H1 (cell line): ENCODE results near the gene S100PBP. TPM values are rescaled to one million over a fixed set of nuclear protein-coding genes. Genes with fewer than 3 reads are reported as not detected.

Experiments used
- CTCF ChIA-PET: fragments of 300-600 bp; sonication (Branson Sonifier 250); formaldehyde crosslinking; loops from one replicate; lab custom pipeline; 2021; ENCODE audit not compliant: partially characterized antibody; lab: Charles Lee
- POLR2A ChIA-PET: fragments of 300-600 bp; sonication (Branson Sonifier 250); formaldehyde crosslinking; loops from one replicate; lab custom pipeline; 2021; ENCODE audit warnings: inconsistent platforms; ENCODE audit not compliant: partially characterized antibody; lab: Charles Lee
- DNase-seq, 2 experiments: peaks; one replicate each; pipeline versions ENCODE4 v3.0.0 to v3.0.0-alpha.2; 2010 to 2022; ENCODE audit warnings: low spot score in 2 of 2, low read depth in 1 of 2, mixed read lengths in 1 of 2
- FAIRE-seq: peaks from 2 replicates; lab custom pipeline; 2011; peaks lifted over from hg19 to GRCh38; lab: Jason Lieb, UNC
- H2AFZ ChIP-seq: 2 replicates; pipeline ENCODE4 v1.8.1; 2012; ENCODE audit warnings: low read length, inconsistent platforms
- H2AK5ac ChIP-seq: 2 replicates; pipeline ENCODE4 v1.6.1; 2013; ENCODE audit warnings: low read depth, low read length
- H2BK120ac ChIP-seq: replicated peaks from 2 replicates; pipeline ENCODE3; 2013; ENCODE audit warnings: low read depth, low read length, inconsistent platforms
- H2BK12ac ChIP-seq: 2 replicates; pipeline ENCODE4 v1.6.1; 2013; ENCODE audit warnings: low read depth, low read length
- H2BK15ac ChIP-seq: 2 replicates; pipeline ENCODE4 v1.6.1; 2013; ENCODE audit warnings: low read length
- H2BK20ac ChIP-seq: 2 replicates; pipeline ENCODE4 v1.6.1; 2013; ENCODE audit warnings: low read length
- H2BK5ac ChIP-seq: 2 replicates; pipeline ENCODE4 v1.6.1; 2013; ENCODE audit warnings: low read depth, low read length
- H3K14ac ChIP-seq: 2 replicates; pipeline ENCODE4 v1.6.1; 2013; ENCODE audit warnings: inconsistent platforms; ENCODE audit not compliant: insufficient read length
- H3K18ac ChIP-seq: 2 replicates; pipeline ENCODE4 v1.6.1; 2013; ENCODE audit warnings: low read length; ENCODE audit errors: extremely low read depth
- H3K23ac ChIP-seq: 2 replicates; pipeline ENCODE4 v1.6.1; 2013; ENCODE audit warnings: inconsistent platforms; ENCODE audit not compliant: insufficient read length
- H3K23me2 ChIP-seq: 2 replicates; pipeline ENCODE4 v1.6.1; 2013; ENCODE audit warnings: low read depth, low read length
- H3K27ac ChIP-seq: 2 replicates; pipeline ENCODE4 v1.6.1; 2011; ENCODE audit warnings: low read depth, low read length, inconsistent platforms
- H3K27me3 ChIP-seq, 4 experiments: replicated peaks in 1 of 4; 1 replicate in 1 of 4; 2 replicates in 3 of 4; pipeline versions ENCODE4 v1.6.1 to v1.8.1; 2011 to 2013; ENCODE audit warnings: low read length in 3 of 4, mild to moderate bottlenecking in 3 of 4, inconsistent platforms in 2 of 4, mixed read lengths in 2 of 4, moderate library complexity in 1 of 4; ENCODE audit not compliant: control insufficient read depth in 3 of 4, insufficient read depth in 3 of 4; ENCODE audit errors: extremely low read depth in 1 of 4
- H3K36me3 ChIP-seq, 4 experiments: 2 replicates each; pipeline versions ENCODE4 v1.6.1 to v1.8.1; 2011 to 2013; ENCODE audit warnings: mild to moderate bottlenecking in 4 of 4, low read length in 3 of 4, moderate library complexity in 2 of 4, control low read depth in 1 of 4, inconsistent platforms in 1 of 4; ENCODE audit not compliant: insufficient read depth in 4 of 4, control insufficient read depth in 2 of 4
- H3K4ac ChIP-seq: replicated peaks from 2 replicates; pipeline ENCODE3; 2013; ENCODE audit warnings: low read length, low read depth, mixed read lengths, inconsistent platforms; ENCODE audit not compliant: insufficient read length
- H3K4me1 ChIP-seq, 4 experiments: replicated peaks in 1 of 4; 1 replicate in 1 of 4; 2 replicates in 3 of 4; pipeline versions ENCODE4 v1.6.1 to v1.8.1; 2011 to 2013; ENCODE audit warnings: low read length in 3 of 4, inconsistent platforms in 2 of 4, mixed read lengths in 1 of 4; ENCODE audit not compliant: insufficient read depth in 4 of 4, control insufficient read depth in 3 of 4
- H3K4me2 ChIP-seq, 2 experiments: 2 replicates each; pipeline versions ENCODE4 v1.6.1 to v1.8.1; 2011 to 2013; ENCODE audit warnings: low read depth in 2 of 2, low read length in 2 of 2, control low read depth in 1 of 2, inconsistent platforms in 1 of 2, mild to moderate bottlenecking in 1 of 2; ENCODE audit not compliant: insufficient read depth in 1 of 2
- H3K4me3 ChIP-seq, 4 experiments: fragments of 200-600, 300-600 bp in 1 of 4; sonication (generic), shearing (Covaris generic), sonication (Bioruptor Twin) in 1 of 4; 2 replicates each; pipeline versions ENCODE4 v1.5.1 to v1.8.1; 2011 to 2016; ENCODE audit warnings: low read length in 4 of 4, low read depth in 3 of 4, control low read depth in 2 of 4, inconsistent platforms in 2 of 4, mild to moderate bottlenecking in 2 of 4, mixed read lengths in 1 of 4, moderate library complexity in 1 of 4; ENCODE audit not compliant: insufficient read depth in 2 of 4; ENCODE audit errors: extremely low read depth in 1 of 4
- H3K56ac ChIP-seq: replicated peaks from 2 replicates; pipeline ENCODE3; 2013; ENCODE audit warnings: low read depth, mild to moderate bottlenecking, mixed read lengths, low read length, inconsistent platforms; ENCODE audit not compliant: insufficient read length
- H3K79me1 ChIP-seq: 2 replicates; pipeline ENCODE4 v1.6.1; 2013; ENCODE audit warnings: low read depth, low read length, control low read depth
- H3K79me2 ChIP-seq, 2 experiments: 2 replicates each; pipeline versions ENCODE4 v1.6.1 to v1.8.1; 2012 to 2013; ENCODE audit warnings: low read length in 2 of 2, mild to moderate bottlenecking in 2 of 2, inconsistent platforms in 1 of 2; ENCODE audit not compliant: insufficient read depth in 2 of 2, control insufficient read depth in 1 of 2
- H3K9ac ChIP-seq, 4 experiments: replicated peaks in 1 of 4; 1 replicate in 1 of 4; 2 replicates in 3 of 4; pipeline versions ENCODE4 v1.6.1 to v1.8.1; 2011 to 2013; ENCODE audit warnings: low read depth in 3 of 4, low read length in 3 of 4, control low read depth in 2 of 4, mild to moderate bottlenecking in 2 of 4, moderate library complexity in 2 of 4, inconsistent platforms in 1 of 4; ENCODE audit errors: extremely low read depth in 1 of 4
- H3K9me3 ChIP-seq, 2 experiments: 2 replicates each; pipeline versions ENCODE4 v1.6.1 to v1.8.1; 2012 to 2013; ENCODE audit warnings: mild to moderate bottlenecking in 2 of 2, moderate library complexity in 2 of 2, control low read depth in 1 of 2, inconsistent platforms in 1 of 2, low read depth in 1 of 2, low read length in 1 of 2, mixed read lengths in 1 of 2; ENCODE audit not compliant: insufficient read depth in 2 of 2
- H4K20me1 ChIP-seq, 2 experiments: replicated peaks in 1 of 2; 2 replicates each; pipeline versions ENCODE3 to v1.8.1; 2011 to 2013; ENCODE audit warnings: inconsistent platforms in 2 of 2, low read length in 2 of 2, mild to moderate bottlenecking in 1 of 2; ENCODE audit not compliant: insufficient read depth in 2 of 2, control insufficient read depth in 1 of 2
- H4K5ac ChIP-seq: 2 replicates; pipeline ENCODE4 v1.6.1; 2013; ENCODE audit warnings: low read length, low read depth, mixed read lengths, inconsistent platforms; ENCODE audit not compliant: insufficient read length
- H4K8ac ChIP-seq: 2 replicates; pipeline ENCODE4 v1.8.0; 2013; ENCODE audit warnings: mild to moderate bottlenecking, moderate library complexity, low read length, inconsistent platforms; ENCODE audit not compliant: insufficient read depth; ENCODE audit errors: extremely low read depth
- H4K91ac ChIP-seq: replicated peaks from 2 replicates; pipeline ENCODE3; 2013; ENCODE audit warnings: low read length, mixed read lengths, inconsistent platforms; ENCODE audit not compliant: insufficient read length
- EZH2 ChIP-seq: fragments of 200-600 bp; sonication (generic); IDR thresholded peaks from 2 replicates; pipeline ENCODE4 v1.7.1; 2012; ENCODE audit warnings: low read depth, mild to moderate bottlenecking, moderate library complexity, low read length, inconsistent platforms; ENCODE audit not compliant: severe bottlenecking
- KDM5A ChIP-seq: fragments of 200-600 bp; IDR thresholded peaks from 2 replicates; pipeline ENCODE4 v1.7.1; 2012; ENCODE audit warnings: mild to moderate bottlenecking, low read length, inconsistent platforms, mixed read lengths
- MAFK ChIP-seq: IDR thresholded peaks from 2 replicates; pipeline ENCODE4 v1.6.1; 2012; ENCODE audit warnings: low read depth, mild to moderate bottlenecking, improper control_type of control experiment, low read length
- PHF8 ChIP-seq: fragments of 200-600 bp; sonication (generic); conservative IDR thresholded peaks from 2 replicates; pipeline ENCODE4 v1.7.1; 2012; ENCODE audit warnings: low read depth, mild to moderate bottlenecking, inconsistent platforms, low read length, moderate library complexity
- POLR2A ChIP-seq, 2 experiments: IDR thresholded peaks; 1 replicate in 1 of 2; 2 replicates in 1 of 2; pipeline ENCODE4 v1.6.1; 2011; ENCODE audit warnings: low read depth in 2 of 2, low read length in 2 of 2, mild to moderate bottlenecking in 2 of 2; ENCODE audit errors: control extremely low read depth in 1 of 2
- POLR2AphosphoS5 ChIP-seq: IDR thresholded peaks from 2 replicates; pipeline ENCODE4 v1.6.1; 2011; ENCODE audit warnings: low read depth, low read length
- RFX5 ChIP-seq: IDR thresholded peaks from 2 replicates; pipeline ENCODE4 v1.6.1; 2011; ENCODE audit warnings: low read depth, low read length, improper control_type of control experiment, borderline replicate concordance
- WGBS, 2 experiments: shearing (Covaris generic) in 1 of 2; methylation state at CpG; one replicate each; pipeline versions ENCODE4 v1.1.6 to v1.1.7; 2013 to 2015; ENCODE audit warnings: low lambda C conversion rate in 2 of 2, mixed read lengths in 2 of 2, inconsistent platforms in 1 of 2, low coverage in 1 of 2, missing lambda C conversion rate in 1 of 2; ENCODE audit not compliant: insufficient replicate concordance in 2 of 2, insufficient coverage in 1 of 2, insufficient read length in 1 of 2; ENCODE audit errors: extremely low coverage in 1 of 2, missing lambda C conversion rate in 1 of 2; 5-methylcytosine and 5-hydroxymethylcytosine counted together
- polyA plus RNA-seq, 7 experiments: library from polyadenylated mRNA; depleted of rRNA in 3 of 7; stranded (reverse) in 5 of 7; unstranded in 2 of 7; fragments of >200 nt in 5 of 7; fragments of 200-250 nt in 2 of 7; gene quantifications; 1 replicate in 5 of 7; 2 replicates in 1 of 7; 4 replicates in 1 of 7; pipeline versions ENCODE4 v1.2.1 to v1.2.3, GENCODE V29; 2011 to 2013; ENCODE audit warnings: missing spikeins in 2 of 7, mixed read lengths in 2 of 7
- total RNA-seq: library from RNA; stranded (reverse); fragmentation: NEBNext Ultra II Directional; extraction: Animal tissue kit (Norgen Biotek cat#: 25700); gene quantifications from 2 replicates; pipeline ENCODE4 v1.2.1, GENCODE V29; 2021

Gene S100PBP
- total and polyA plus RNA-seq, 2 of the 8 experiments (the other 6 are each of a cell fraction or from before 2014, with no cell fraction given): 43.8 to 68.3 TPM

GRCh38 chr1:32774950-32775634 is 42.4 kb upstream of the S100PBP start:
- H2AK5ac ChIP-seq: no peak overlapping the region
- no peak overlapping the region for H3K4me2 ChIP-seq
- no peak overlapping the region for H2BK12ac ChIP-seq
- H3K79me1 ChIP-seq: no peaks in the 10 kb centered on the region; the same call in 1 of the 2 replicates
- H3K36me3 ChIP-seq: peaks cover 20 to 71% (median 37%) of the 10 kb centered on the region in 4 experiments
- H4K8ac ChIP-seq: no peak overlapping the region
- FAIRE-seq (no peak), DNase-seq (no peak)
- no peak overlapping the region for H4K5ac ChIP-seq
- H3K4ac ChIP-seq: no peak overlapping the region
- no peaks in the 10 kb centered on the region for H3K9me3 ChIP-seq
- no peak overlapping the region for H2BK5ac ChIP-seq
- H3K79me2 ChIP-seq: no peaks in the 10 kb centered on the region
- H3K4me1 ChIP-seq: peaks cover 0 to 20% (median 8%) of the 10 kb centered on the region in 4 experiments; a peak in 6 of 7 replicates
- H2AFZ ChIP-seq: no peak overlapping the region
- H3K4me3 ChIP-seq: no peak overlapping the region
- CTCF ChIA-PET: interaction anchor here (0.6 to 12.2 kb wide), 17 partner anchors 12 to 375 kb away, joined by 3 to 329 read pairs (median 12); partner anchors contain the start of gene SYNC
- H3K56ac ChIP-seq: no peak overlapping the region
- no peak overlapping the region for H2BK120ac ChIP-seq
- POLR2A ChIA-PET: interaction anchor here (0.7 to 12.6 kb wide), 38 partner anchors 8 to 381 kb away, joined by 3 to 295 read pairs (median 7); partner anchors contain the start of genes BSDC1, FNDC5, RBBP4 and S100PBP
- H2BK20ac ChIP-seq: no peak overlapping the region
- no peak overlapping the region for H4K91ac ChIP-seq
- no peaks in the 10 kb centered on the region for H3K27me3 ChIP-seq
- TF ChIP-seq EZH2 (no peak), POLR2A (IDR thresholded peaks at IDR 0.05; ENCODE audit: control extremely low read depth in 1 of 2, low read depth in 2 of 2, low read length in 2 of 2) (peak in 1 of 2 experiments; percentile 66; a peak in 2 of 3 replicates), RFX5 (no peak), KDM5A (no peak), POLR2AphosphoS5 (peak; percentile 75; the same call in 1 of the 2 replicates), PHF8 (no peak), MAFK (no peak)
- TF ChIP-seq, all 59 proteins: peak for 2
- Histone ChIP-seq H3K23me2 (no peaks in the 10 kb centered on the region), H3K9ac (no peak overlapping the region), H3K18ac (no peak overlapping the region), H3K27ac (no peak overlapping the region), H3K14ac (no peak overlapping the region), H4K20me1 (peaks cover 10 to 11% of the 10 kb centered on the region in 2 experiments), H3K23ac (no peak overlapping the region), H2BK15ac (no peak overlapping the region)
- WGBS, 2 experiments: 87% methylated on average over 2 of the region's 2 CpGs; no CpG with 5 or more reads in 1 of the 2 experiments
